IPS DF 6.9 (cell line): ENCODE results near the gene MSLN.

Source experiments
- DNase-seq: peaks from one replicate; pipeline ENCODE4 v3.0.0-alpha.2; 2013; ENCODE audit warnings: low read depth, low spot score
- H3K27ac ChIP-seq: one replicate; pipeline ENCODE4 v1.5.1; 2013; ENCODE audit warnings: low read length, control low read depth
- H3K27me3 ChIP-seq: 2 replicates; pipeline ENCODE4 v1.6.1; 2013; ENCODE audit warnings: mild to moderate bottlenecking, low read length; ENCODE audit not compliant: control insufficient read depth, insufficient read depth
- H3K36me3 ChIP-seq: 2 replicates; pipeline ENCODE4 v1.6.1; 2013; ENCODE audit warnings: low read length; ENCODE audit not compliant: control insufficient read depth, insufficient read depth
- H3K4me1 ChIP-seq: 2 replicates; pipeline ENCODE4 v1.6.1; 2013; ENCODE audit warnings: low read length; ENCODE audit not compliant: control insufficient read depth, insufficient read depth
- H3K4me3 ChIP-seq: 2 replicates; pipeline ENCODE4 v1.5.1; 2013; ENCODE audit warnings: mild to moderate bottlenecking, low read length
- H3K9me3 ChIP-seq: 2 replicates; pipeline ENCODE4 v1.6.1; 2013; ENCODE audit warnings: low read length, inconsistent platforms; ENCODE audit not compliant: control insufficient read depth, insufficient read depth
- WGBS: extraction: QIAGEN DNeasy Blood & Tissue Kit; methylation state at CpG from one replicate; pipeline ENCODE4 v1.1.7; 2013; ENCODE audit warnings: mixed read lengths, missing lambda C conversion rate; ENCODE audit not compliant: insufficient read length, insufficient coverage; 5-methylcytosine and 5-hydroxymethylcytosine counted together

The MSLN gene

DNA sequence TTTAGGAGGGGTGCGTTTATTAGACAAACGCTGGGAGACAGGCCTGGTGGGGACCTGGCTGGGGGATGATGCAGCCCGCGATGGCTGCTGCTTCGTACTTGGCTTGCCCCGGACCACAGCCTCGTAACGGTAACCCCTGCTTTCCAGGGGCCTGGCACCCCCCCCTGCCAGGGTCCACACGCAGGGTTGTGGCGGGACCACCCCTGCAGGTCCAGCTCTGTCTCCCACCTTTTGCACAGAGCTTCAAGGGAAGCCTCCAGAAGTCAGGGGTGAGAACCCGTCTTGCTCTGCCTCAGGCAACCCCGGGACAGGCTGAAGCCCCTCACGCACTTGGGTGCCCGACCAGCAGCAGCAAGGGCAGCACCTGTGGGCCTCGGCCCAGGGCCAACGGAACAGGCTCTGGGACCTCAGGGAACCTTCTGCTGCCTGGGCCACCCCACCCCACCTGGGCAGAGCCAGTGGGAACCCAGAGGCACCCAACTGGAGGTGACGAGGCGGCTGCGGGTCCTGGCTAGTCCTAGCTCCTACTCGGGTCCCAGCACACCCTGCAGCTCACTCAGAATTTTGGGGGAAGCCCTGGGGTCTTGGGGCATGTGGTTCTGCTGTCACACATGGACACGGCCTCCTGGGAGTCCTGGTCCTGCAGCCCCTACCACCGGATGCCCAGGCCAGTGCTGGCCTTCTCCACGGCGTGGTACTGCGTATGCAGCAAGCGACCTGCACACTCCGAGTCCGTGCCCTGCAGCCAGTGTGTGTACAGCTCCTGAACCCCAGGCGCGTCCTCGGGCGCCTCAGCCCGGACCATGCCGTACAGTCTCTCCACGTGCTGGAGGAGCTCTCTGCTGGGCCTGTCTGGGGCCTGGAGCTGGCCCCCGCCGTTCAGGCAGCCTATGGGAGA lies 30.5 kb upstream of the MSLN start:
- no peak for DNase-seq
- Histone ChIP-seq H3K4me1 (peaks cover 3% of the 10 kb centered on the region; the same call in 1 of the 2 replicates), H3K27me3 (no peaks in the 10 kb centered on the region), H3K4me3 (no peak overlapping the region), H3K36me3 (peaks cover 8% of the 10 kb centered on the region; the same call in 1 of the 2 replicates), H3K27ac (no peak overlapping the region), H3K9me3 (no peaks in the 10 kb centered on the region)
- no CpG with 5 or more reads among the region's 37 CpGs for WGBS

DNA sequence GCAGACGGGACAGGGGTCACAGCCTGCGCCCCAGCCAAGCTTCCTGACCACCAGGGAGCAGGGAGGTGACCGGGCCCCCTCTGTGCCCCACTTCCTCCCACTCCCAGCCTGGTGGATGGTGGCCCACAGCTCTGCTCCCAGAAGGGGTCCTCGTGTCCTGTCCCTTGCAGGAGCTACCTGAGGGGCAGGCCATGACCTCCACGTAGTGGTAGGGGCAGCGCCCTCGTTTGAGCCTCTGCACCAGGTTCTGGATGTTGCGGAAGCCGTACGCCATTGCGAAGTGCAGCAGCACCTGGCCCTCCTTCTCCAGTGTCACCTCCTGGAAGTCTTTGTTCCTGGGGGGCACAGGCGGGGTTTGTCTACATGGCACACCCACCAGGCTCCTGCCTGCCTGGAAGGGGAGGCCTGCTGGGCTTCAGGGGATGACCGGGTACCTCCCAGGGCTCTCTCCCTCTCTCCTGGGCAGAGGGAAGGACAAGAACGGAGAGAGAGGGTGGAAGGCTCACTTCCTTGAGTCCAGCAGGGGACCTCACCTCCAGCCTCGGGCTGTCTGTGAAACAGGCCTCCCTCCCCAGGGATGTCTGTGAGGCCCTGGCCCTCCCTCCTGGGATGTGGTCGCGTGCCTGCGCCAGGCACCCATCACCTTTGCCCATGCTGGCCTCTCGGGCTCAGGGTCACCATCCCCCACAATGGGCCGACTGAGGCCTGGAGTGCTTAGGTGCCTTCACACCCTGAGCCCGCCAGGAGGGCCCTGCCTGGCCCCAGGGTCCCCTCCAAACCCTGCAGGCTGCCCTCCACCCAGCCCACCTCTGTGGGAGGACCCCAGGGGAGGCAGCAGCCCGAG lies 29.6 kb upstream of the MSLN start:
- WGBS = no CpG with 5 or more reads among the region's 22 CpGs
- H3K36me3 ChIP-seq = peaks cover 12% of the 10 kb centered on the region; the same call in 1 of the 2 replicates
- no peaks in the 10 kb centered on the region for H3K27me3 ChIP-seq
- H3K9me3 ChIP-seq = no peaks in the 10 kb centered on the region
- peaks cover 3% of the 10 kb centered on the region; the same call in 1 of the 2 replicates for H3K4me1 ChIP-seq
- no peak for DNase-seq
- H3K27ac ChIP-seq = no peak overlapping the region
- no peak overlapping the region for H3K4me3 ChIP-seq

DNA sequence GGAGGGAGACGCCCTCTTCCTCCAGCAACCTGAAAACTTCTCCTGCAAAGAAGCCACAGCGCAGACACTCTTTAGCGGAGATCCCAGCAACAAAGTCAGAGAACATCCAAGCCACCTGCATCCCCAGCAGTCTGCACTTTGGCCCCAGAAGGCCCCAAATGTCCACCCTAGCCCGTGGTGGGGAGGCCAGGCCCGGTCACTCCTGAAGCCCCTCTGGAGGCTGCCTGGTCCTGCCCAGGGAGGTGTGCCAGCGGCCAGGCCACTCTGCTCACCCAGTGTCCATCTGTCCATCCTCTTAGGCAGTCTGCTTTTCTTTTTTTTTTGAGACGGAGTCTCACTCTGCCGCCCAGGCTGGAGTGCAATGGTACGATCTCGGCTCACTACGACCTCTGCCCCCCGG lies 28.2 kb upstream of the MSLN start:
- Histone ChIP-seq H3K9me3 (no peaks in the 10 kb centered on the region), H3K27me3 (no peaks in the 10 kb centered on the region), H3K4me1 (no peaks in the 10 kb centered on the region; the same call in 1 of the 2 replicates), H3K4me3 (no peak overlapping the region), H3K36me3 (peaks cover 14% of the 10 kb centered on the region; the same call in 1 of the 2 replicates), H3K27ac (no peak overlapping the region)
- DNase-seq = no peak
- no CpG with 5 or more reads among the region's 12 CpGs for WGBS

DNA sequence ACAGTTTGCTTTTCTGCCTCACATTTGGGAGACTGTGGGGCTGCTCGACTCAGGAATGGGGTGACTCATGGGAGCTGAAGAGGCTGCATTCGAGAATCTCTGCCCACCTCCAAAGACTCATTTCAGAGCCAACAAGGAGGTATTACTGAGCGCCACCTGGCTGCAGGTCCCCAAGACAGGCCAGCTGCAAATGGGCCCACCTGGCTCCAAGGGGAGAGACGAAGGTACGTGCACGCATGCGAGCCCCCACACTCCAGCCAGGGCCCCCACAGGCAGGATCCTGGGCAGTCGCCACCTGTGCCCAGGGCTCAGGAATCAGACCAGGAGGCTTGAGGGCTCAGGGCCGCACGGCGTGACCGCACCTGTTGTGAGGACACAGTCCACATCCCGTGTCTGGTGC lies 27.6 kb upstream of the MSLN start:
- no peak for DNase-seq
- H3K36me3 ChIP-seq = peaks cover 14% of the 10 kb centered on the region; the same call in 1 of the 2 replicates
- H3K4me3 ChIP-seq = no peak overlapping the region
- H3K27ac ChIP-seq = no peak overlapping the region
- no peaks in the 10 kb centered on the region for H3K27me3 ChIP-seq
- no peaks in the 10 kb centered on the region for H3K9me3 ChIP-seq
- H3K4me1 ChIP-seq = no peaks in the 10 kb centered on the region; the same call in 1 of the 2 replicates
- no CpG with 5 or more reads among the region's 13 CpGs for WGBS

DNA sequence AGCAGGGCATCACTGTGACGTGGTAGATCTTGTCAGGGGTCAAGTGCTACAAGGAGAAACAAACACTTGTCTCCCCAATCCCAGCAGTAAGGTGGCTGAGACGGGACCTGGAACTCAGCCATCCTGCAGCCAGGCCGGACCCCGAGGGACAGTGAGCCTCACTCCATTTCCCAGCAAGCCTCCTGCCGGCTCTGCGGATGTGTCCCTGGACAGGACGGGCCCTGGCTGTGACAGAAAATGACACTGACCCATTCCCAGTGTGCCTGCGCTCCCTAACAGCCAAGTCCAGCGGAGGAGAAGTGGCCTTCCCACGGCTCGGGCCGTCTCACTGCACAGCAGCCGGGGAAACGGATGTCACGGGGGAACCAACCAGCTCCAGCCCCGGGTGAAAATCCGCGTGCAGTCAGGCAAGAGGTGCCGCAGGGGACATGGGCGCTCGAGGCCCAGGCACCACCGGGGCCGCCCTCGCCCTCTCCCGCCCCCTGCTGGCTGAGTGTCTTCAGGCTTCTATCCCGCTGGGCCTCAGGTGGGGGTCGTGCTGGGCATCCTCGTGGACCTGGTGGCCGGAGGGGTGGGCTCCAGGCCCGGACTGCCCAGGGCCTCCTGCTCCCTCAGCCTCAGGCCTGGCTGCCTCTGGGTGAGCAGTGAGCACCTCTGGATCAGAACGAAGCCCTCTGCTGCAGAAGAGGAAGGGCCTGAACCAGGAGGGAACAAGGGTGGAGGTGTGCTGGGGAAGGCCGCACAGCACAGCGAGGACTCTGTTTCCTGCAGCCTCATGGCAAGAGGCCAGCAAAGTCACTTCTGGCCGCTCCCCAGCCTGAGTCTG lies 26.9 kb upstream of the MSLN start:
- Histone ChIP-seq H3K4me3 (no peak overlapping the region), H3K27me3 (no peaks in the 10 kb centered on the region), H3K27ac (no peak overlapping the region), H3K4me1 (no peaks in the 10 kb centered on the region; the same call in 1 of the 2 replicates), H3K9me3 (no peaks in the 10 kb centered on the region), H3K36me3 (peaks cover 14% of the 10 kb centered on the region; the same call in 1 of the 2 replicates)
- WGBS = no CpG with 5 or more reads among the region's 34 CpGs
- DNase-seq = no peak

DNA sequence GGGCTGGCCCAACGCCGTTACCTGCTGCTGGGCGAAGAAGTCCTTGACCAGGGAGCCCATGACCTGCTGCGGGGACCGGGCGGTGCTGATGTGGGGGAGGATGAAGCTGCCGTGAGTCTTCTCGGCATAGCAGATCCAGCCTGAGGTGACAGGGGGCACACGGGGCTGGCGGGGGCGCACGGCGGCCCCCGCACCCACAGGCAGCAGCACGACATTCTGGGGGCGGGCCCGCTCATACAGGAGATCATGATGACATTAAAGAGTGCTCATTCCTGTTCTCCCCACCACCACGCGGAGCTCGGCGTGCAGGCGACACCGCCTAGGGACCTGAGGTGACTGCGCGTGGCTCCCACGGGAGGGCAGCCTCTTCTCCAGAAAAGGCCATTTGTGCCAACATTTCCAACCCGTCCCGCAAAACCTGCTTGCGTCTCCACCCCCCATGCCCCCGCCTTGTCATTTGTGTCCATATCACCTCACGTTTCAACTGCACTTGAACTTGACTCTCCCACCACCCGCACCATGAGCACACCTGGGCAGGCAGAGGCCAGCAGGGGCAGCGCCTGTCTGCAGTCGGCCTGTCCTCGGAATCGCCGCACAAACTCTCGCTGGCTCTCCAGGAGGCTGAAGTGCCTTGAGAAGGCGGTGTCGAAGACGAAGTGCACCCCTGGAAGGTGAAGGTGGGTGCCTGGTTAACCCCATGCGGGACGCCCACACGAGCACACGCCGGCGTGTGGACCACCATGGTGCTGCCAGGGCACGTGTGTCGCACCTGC lies 26.1 kb upstream of the MSLN start:
- Histone ChIP-seq H3K9me3 (no peaks in the 10 kb centered on the region), H3K27ac (no peak overlapping the region), H3K27me3 (no peaks in the 10 kb centered on the region), H3K4me1 (no peaks in the 10 kb centered on the region; the same call in 1 of the 2 replicates), H3K36me3 (peaks cover 14% of the 10 kb centered on the region; the same call in 1 of the 2 replicates), H3K4me3 (no peak overlapping the region)
- no peak for DNase-seq
- WGBS = no CpG with 5 or more reads among the region's 49 CpGs

DNA sequence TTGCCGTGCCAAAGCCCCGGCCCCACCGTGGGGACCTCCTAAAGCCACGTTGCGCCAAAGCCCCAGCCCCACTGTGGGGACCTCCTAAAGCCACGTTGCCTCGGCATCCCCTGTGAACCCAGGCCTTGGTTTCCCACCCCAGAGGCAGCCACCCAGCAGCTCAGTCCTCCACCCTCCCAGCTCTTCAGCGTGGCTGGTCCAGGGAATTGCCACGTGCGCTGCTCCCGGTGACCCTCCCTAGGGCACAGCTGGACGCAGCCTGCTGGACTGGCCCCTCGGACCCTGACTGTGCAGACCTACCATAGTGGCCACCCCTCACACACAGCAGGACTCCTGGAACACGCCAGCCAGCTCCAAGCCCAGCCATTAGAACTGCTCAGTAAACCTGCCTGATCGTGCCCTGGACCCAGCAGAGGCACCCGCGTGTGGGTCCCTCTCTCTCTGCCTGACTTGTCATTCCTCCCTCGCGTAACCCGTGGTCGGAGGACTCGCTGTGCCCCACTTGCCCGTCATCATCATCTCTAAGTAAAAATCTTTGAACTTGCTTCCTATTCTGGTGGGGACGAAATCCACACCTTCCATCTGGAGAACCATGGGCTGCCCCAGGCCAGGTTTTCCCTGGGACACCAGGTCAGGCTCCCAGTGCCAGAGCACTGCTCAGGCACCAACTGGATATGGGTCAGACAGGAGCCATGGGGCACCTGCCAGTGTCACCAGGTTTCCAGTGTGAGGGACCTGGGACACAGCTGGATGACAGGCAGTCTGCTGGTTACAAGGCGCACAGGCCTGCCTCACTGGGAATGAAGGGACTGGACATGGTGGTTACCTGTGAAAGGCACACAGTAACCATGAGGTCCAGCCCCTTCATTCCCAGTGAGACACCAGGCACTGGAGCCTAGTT lies 25.3 kb upstream of the MSLN start:
- Histone ChIP-seq H3K27me3 (no peaks in the 10 kb centered on the region), H3K4me1 (no peaks in the 10 kb centered on the region; the same call in 1 of the 2 replicates), H3K4me3 (no peak overlapping the region), H3K36me3 (peaks cover 14% of the 10 kb centered on the region; the same call in 1 of the 2 replicates), H3K9me3 (no peaks in the 10 kb centered on the region), H3K27ac (no peak overlapping the region)
- DNase-seq = no peak
- WGBS = no CpG with 5 or more reads among the region's 25 CpGs

DNA sequence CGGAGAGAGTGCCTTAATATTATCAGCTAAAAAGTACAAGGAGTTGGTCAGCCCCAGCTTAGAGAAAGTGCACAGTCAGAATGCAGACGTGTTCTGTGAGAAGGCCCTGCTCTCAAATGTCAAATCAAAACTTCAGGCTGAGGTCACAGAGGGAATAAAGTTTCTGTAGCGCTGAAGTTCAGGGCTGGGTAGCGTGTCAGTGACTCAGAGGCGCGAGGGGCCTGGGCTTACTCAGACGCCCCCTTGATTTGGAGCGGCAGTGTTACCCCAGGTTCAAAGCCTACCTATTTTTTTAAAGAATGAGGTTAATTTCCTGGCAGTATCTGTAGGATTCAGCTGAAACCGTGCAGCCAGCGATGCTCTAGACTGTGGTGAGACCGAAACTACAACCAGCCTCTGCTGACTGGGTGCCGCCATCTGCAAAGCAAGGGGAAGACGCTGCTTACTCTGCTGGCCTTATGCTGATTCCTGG lies 24.5 kb upstream of the MSLN start:
- peaks cover 14% of the 10 kb centered on the region; the same call in 1 of the 2 replicates for H3K36me3 ChIP-seq
- no peak overlapping the region for H3K4me3 ChIP-seq
- WGBS = no CpG with 5 or more reads among the region's 13 CpGs
- H3K4me1 ChIP-seq = no peaks in the 10 kb centered on the region
- no peak overlapping the region for H3K27ac ChIP-seq
- DNase-seq = no peak
- no peaks in the 10 kb centered on the region for H3K9me3 ChIP-seq
- H3K27me3 ChIP-seq = no peaks in the 10 kb centered on the region
